Measurements from ENCODE around the gene TENT5C.

TENT5C gene

GRCh38 chr1:117612517-117613248 lies 6.8 kb downstream of the TENT5C start:
- in situ Hi-C loops (cut with HindIII; ENCODE audit: low sequenced_read_pairs) = no loop called here

DNA sequence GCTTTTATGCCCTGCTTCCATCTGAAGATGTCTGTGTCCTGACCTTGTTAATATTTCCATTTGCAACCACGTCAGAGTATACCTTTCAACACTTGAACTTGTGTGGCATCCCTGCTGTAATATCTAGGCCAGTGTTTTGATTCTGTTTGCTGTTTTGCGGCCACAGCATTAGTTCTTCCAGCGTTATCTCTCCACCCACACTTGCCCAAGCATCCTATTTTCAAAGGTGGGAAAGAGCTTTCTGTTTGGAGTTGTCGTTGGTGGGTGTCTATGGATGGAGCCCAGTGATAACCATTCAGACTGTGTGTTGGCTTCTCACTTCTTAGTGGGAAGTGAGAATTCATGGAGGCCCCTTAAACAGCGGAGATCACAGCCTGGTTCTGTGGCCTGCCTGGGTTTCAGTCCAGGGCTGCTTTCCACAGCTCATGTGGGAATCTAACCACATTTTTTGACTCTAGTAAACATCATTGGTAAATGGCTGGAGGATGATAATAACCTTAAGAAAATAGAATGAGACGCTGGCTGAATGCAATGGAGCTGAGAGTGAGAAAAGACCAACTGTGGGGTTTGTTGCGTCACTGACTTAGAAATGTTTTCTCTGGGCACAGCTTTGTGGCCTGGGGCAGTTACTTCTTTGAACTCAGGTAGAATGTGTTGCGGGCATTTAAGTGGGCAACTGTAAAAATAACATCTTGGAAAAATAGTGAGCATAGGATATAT lies 7.6 kb downstream of the TENT5C start:
- in situ Hi-C loops (cut with HindIII; ENCODE audit: low sequenced_read_pairs) = no loop called here

GRCh38 chr1:117613969-117614729 lies 8.3 kb downstream of the TENT5C start:
- in situ Hi-C loops (cut with HindIII; ENCODE audit: low sequenced_read_pairs) = no loop called here

GRCh38 chr1:117615474-117615873 lies 9.6 kb downstream of the TENT5C start:
- in situ Hi-C loops (cut with HindIII; ENCODE audit: low sequenced_read_pairs) = no loop called here

- in situ Hi-C loops (cut with HindIII; ENCODE audit: low sequenced_read_pairs) = no loop called here
These were observed 10.5 kb downstream of the TENT5C start for GRCh38 chr1:117616356-117616755.

GRCh38 chr1:117616967-117617366 lies 11.1 kb downstream of the TENT5C start:
- in situ Hi-C loops (cut with HindIII; ENCODE audit: low sequenced_read_pairs) = no loop called here

- in situ Hi-C loops (cut with HindIII; ENCODE audit: low sequenced_read_pairs) = no loop called here
These were observed 12.7 kb downstream of the TENT5C start for GRCh38 chr1:117618450-117619122.

- in situ Hi-C loops (cut with HindIII; ENCODE audit: low sequenced_read_pairs) = no loop called here
These were observed 14.6 kb downstream of the TENT5C start for GRCh38 chr1:117620440-117620839.

- in situ Hi-C loops (cut with HindIII; ENCODE audit: low sequenced_read_pairs) = no loop called here
These were observed 15.5 kb downstream of the TENT5C start for GRCh38 chr1:117621316-117621715.

DNA sequence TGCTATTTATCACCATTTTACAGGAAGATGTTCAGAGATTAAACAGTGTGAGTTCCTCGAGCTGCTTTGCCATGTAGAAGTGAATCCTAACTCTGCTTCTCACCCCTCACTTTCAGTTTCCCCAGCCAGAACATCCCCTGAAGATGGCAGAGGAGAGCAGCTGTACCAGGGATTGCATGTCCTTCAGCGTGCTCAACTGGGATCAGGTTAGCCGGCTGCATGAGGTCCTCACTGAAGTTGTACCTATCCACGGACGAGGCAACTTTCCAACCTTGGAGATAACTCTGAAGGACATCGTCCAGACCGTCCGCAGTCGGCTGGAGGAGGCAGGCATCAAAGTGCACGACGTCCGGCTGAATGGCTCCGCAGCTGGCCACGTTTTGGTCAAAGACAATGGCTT lies 16.9 kb downstream of the TENT5C start:
- in situ Hi-C loops (cut with HindIII; ENCODE audit: low sequenced_read_pairs) = no loop called here

DNA sequence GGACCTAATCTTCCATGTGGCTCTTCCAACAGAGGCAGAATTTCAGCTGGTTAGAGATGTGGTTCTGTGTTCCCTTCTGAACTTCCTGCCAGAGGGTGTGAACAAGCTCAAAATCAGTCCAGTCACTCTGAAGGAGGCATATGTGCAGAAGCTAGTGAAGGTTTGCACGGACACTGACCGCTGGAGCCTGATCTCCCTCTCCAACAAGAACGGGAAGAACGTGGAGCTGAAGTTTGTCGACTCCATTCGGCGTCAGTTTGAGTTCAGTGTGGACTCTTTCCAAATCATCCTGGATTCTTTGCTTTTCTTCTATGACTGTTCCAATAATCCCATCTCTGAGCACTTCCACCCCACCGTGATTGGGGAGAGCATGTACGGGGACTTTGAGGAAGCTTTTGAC lies 17.3 kb downstream of the TENT5C start:
- in situ Hi-C loops (cut with HindIII; ENCODE audit: low sequenced_read_pairs) = no loop called here

GRCh38 chr1:117623698-117624097 lies 17.9 kb downstream of the TENT5C start:
- in situ Hi-C loops (cut with HindIII; ENCODE audit: low sequenced_read_pairs) = no loop called here

- in situ Hi-C loops (cut with HindIII; ENCODE audit: low sequenced_read_pairs) = loop anchor here (5.0 kb wide), 1 partner anchor 45 kb away; no protein-coding TSS in a partner anchor
These were observed 21.8 kb downstream of the TENT5C start for GRCh38 chr1:117627546-117628130.

- in situ Hi-C loops (cut with HindIII; ENCODE audit: low sequenced_read_pairs) = loop anchor here (5.0 kb wide), 1 partner anchor 44 kb away; no protein-coding TSS in a partner anchor
These were observed 22.5 kb downstream of the TENT5C start for GRCh38 chr1:117628343-117628742.

DNA sequence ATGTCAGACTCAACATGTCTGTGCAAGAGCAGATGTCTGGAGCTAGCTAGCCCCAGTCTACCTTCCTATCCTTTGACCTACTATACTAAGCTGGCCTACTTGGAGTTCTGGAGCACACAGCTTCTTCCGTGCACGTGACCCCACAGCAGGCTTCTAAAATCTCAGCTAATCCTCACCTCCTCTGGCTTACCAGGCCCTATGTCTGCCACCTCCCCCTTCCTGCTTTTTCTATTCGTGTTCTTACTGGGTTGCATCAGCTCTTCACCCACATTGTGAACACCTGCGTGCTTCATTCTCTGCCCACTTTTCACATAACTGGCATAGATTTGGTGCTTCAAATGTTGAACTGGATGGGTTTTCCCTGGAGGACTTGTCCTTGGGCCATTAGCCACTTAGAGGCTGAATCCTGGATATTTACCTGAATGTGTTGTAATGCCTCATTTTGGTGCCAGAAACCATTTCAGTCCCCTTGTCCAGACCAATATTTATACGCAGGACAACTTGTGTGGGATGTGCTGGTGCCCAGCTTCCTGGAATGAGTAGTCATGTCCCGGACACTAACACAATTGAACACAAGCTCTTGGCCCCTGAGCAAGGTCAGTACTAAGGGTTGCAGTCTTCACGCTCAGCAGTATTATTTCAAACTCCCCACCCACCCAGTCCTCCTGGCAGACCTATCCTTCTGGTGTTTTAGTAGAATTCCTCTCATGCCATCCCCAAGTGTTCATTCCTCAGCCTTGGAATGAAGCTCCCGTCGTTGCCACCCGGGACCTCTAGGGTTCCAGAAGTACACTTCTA lies 24.0 kb downstream of the TENT5C start:
- in situ Hi-C loops (cut with HindIII; ENCODE audit: low sequenced_read_pairs) = loop anchor here (5.0 kb wide), 1 partner anchor 42 kb away; no protein-coding TSS in a partner anchor

DNA sequence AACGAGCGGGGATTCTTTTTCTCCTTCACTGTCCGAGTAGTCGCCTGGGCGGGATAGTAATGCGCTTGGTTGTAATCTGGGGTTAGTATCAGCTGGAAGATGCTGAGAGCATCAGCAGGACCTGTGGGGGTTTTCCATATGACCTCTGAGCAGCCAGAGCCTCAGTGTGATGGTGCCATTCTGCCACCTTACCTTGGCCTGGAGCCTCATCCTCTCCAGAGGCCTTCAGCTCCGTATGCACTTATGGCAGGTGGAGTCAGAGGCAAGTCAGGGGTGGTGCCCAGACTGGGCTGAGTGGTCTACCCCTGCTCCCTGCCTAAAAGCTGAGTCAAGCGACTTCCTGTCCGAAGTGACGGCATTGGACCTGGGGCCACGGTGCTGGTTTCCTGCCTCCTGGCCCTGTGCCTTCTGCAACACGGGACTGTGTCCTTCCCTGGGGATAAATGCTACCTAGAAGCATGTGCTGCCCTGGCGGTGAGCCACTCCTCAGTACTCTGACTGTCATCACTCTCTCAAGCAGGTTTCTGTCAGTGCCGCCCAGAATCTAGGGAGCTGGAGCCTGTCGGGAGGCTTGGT lies 24.7 kb downstream of the TENT5C start:
- in situ Hi-C loops (cut with HindIII; ENCODE audit: low sequenced_read_pairs) = no loop called here

DNA sequence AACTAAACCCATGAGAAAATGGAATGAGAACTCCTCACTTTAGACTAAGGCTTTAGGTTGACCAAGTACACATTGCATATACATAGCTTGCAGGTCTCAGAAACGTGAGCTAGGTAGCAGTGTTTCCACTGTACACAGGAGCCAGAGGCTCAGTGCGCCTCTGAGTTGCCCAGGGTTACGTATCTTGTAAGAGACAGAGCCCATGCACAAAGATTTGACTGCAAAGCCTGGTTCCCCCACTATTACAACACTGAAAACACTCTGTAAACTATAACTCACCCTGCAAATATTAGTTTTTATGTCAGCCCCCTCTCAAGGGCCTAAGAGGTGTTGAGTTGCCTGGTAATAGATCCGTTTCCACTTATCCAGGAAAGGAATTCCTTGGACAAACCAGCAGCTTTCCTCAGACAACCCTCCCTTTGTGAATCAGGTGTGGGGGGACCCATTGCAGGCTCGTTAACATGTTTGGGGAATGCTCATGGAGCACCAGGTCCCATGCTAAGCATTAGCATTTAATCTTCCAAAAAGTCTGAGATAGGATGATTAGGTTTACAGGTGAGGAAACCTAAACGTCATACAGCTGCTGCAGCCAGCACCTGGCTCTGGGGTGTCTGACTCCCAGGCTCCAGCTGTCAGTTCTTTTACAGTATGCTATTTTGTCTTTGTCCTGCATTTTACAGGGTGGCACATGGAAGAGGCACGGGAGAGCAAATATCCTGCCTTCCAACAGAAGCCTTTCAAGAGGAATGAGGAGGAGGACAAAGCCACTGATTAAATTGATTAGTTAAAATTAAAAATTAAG lies 25.7 kb downstream of the TENT5C start:
- in situ Hi-C loops (cut with HindIII; ENCODE audit: low sequenced_read_pairs) = no loop called here

GRCh38 chr1:117632269-117633067 lies 26.6 kb downstream of the TENT5C start:
- in situ Hi-C loops (cut with HindIII; ENCODE audit: low sequenced_read_pairs) = no loop called here

Data from DLD1 (cell line).